Lower leg skin (tissue), 3 donors: ENCODE results near the gene ZMYND8.

Source experiments
- CTCF ChIP-seq, 3 donors: fragments of 450-650 bp; IDR thresholded peaks; one replicate each; pipeline ENCODE4 v1.5.1; 2016; ENCODE audit warnings: antibody characterized with exemption in 3 of 3, mild to moderate bottlenecking in 3 of 3, moderate library complexity in 2 of 3
- POLR2A ChIP-seq, 2 donors: fragments of 450-650 bp; IDR thresholded peaks; one replicate each; pipeline ENCODE4 v1.6.1; 2016 to 2017; ENCODE audit warnings: antibody characterized with exemption in 2 of 2, mild to moderate bottlenecking in 1 of 2, moderate library complexity in 1 of 2

GRCh38 chr20:47224300-47224791 is 132.2 kb downstream of the ZMYND8 start:
- TF ChIP-seq CTCF (IDR thresholded peaks at IDR 0.05) (no peak), POLR2A (IDR thresholded peaks at IDR 0.05) (no peak)
